ENCODE results near the gene TOMM34. TPM values are rescaled to one million over a fixed set of nuclear protein-coding genes. Genes with fewer than 3 reads are reported as not detected.

The TOMM34 gene
- polyA plus RNA-seq, 1 donor (not counting 4 experiments of a cell fraction or from before 2014, with no cell fraction given) = 32.9 TPM

DNA sequence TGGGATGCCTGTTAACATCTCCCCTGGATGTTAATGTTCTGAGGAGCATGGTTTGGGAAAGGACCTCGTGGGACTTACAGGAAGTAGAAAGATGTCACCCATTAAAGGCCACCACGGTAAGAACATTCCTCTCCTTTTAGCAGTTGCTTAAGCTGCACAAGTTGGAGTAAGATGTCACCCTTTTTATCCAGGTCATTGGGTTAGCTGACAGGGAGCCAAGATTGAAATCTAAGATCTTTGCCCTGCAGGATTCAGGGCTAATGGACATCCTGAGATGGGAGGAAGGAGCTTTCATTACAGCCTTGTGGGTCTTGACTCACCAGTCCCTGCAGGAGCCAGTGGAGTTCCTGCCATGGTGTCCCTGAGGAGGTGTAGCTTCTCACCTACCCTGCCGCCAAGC is 28.3 kb downstream of the TOMM34 start:
- no peak for DNase-seq (ENCODE audit: low read depth, low spot score)
- dilution Hi-C loops (cut with MboI; ENCODE audit: extremely low pct_ligation_motif_present, low sequenced_read_pairs) = no loop called here
- FAIRE-seq = no peak
- H3K9me1 ChIP-seq (ENCODE audit: control insufficient read depth, extremely low read depth, insufficient read depth, low read length) = no peaks in the 10 kb centered on the region
- H3K4me1 ChIP-seq (ENCODE audit: control insufficient read depth, extremely low read depth, insufficient read depth, low read length) = no peaks in the 10 kb centered on the region
- no peaks in the 10 kb centered on the region for H3K9me3 ChIP-seq (ENCODE audit: control insufficient read depth, low read depth, low read length)
- H4K20me1 ChIP-seq (ENCODE audit: control insufficient read depth, extremely low read depth, insufficient read depth, low read length) = no peaks in the 10 kb centered on the region
- no peak overlapping the region for H3K27ac ChIP-seq (ENCODE audit: control insufficient read depth, insufficient read depth, low read length)
- H3K27me3 ChIP-seq (ENCODE audit: control insufficient read depth, extremely low read depth, insufficient read depth, low read length) = no peaks in the 10 kb centered on the region
- no peak overlapping the region for H3K4me2 ChIP-seq (ENCODE audit: control insufficient read depth, extremely low read depth, insufficient read depth, low read depth, low read length)
- no peak overlapping the region for H3K9ac ChIP-seq (ENCODE audit: control insufficient read depth, extremely low read depth, insufficient read depth, low read length)
- H3K4me3 ChIP-seq (ENCODE audit: control insufficient read depth in 2 of 3, extremely low read depth in 1 of 3, insufficient read depth in 2 of 3, low read depth in 1 of 3, low read length in 3 of 3) = no peak overlapping the region
- peaks cover 23 to 27% of the 10 kb centered on the region in 2 experiments for H3K36me3 ChIP-seq (ENCODE audit: control insufficient read depth in 2 of 2, extremely low read depth in 1 of 2, insufficient read depth in 2 of 2, low read length in 2 of 2)
- H3K79me2 ChIP-seq (ENCODE audit: control insufficient read depth, insufficient read depth, low read length) = no peaks in the 10 kb centered on the region
- TF ChIP-seq CTCF (optimal IDR thresholded peaks at IDR 0.05 in 1 of 3, IDR thresholded peaks at IDR 0.05 in 1 of 3, conservative IDR thresholded peaks at IDR 0.05 in 1 of 3; ENCODE audit: extremely low read depth in 1 of 3, insufficient read depth in 2 of 3, low read length in 3 of 3) = no peak
- no peak for TF ChIP-seq EZH2 (IDR thresholded peaks at IDR 0.05; ENCODE audit: low read length)
- no peak overlapping the region for H2AFZ ChIP-seq (ENCODE audit: control insufficient read depth, low read length)

DNA sequence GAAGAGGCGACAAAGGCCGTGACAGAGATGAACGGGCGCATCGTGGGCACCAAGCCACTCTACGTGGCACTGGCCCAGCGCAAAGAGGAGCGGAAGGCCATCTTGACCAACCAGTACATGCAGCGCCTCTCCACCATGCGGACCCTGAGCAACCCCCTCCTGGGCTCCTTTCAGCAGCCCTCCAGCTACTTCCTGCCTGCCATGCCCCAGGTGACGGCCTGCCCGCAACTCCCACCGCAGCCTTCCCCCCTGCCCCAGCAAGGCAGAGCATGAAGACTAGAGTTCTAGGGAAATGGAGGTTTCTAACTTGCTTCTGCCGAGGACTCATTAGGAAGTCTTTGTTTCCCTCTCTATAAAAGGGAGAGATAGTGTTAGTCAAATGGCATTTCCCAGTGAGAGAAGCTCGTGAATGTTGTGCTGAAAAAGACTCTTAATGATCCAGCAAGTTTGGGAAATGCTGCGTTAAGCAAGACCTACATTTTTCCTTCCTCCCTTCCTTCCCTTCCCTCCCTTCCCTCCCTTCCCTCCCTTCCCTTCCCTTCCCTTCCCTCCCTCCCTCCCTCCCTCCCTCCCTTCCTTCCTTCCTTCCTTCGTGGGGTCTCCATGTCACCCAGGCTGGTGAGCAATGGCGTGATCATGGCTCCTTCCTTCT is 29.6 kb downstream of the TOMM34 start:
- no peaks in the 10 kb centered on the region for H3K27me3 ChIP-seq (ENCODE audit: control insufficient read depth, extremely low read depth, insufficient read depth, low read length)
- H3K9ac ChIP-seq (ENCODE audit: control insufficient read depth, extremely low read depth, insufficient read depth, low read length) = no peak overlapping the region
- H3K4me1 ChIP-seq (ENCODE audit: control insufficient read depth, extremely low read depth, insufficient read depth, low read length) = no peaks in the 10 kb centered on the region
- no peak overlapping the region for H3K27ac ChIP-seq (ENCODE audit: control insufficient read depth, insufficient read depth, low read length)
- TF ChIP-seq CTCF (optimal IDR thresholded peaks at IDR 0.05 in 1 of 3, IDR thresholded peaks at IDR 0.05 in 1 of 3, conservative IDR thresholded peaks at IDR 0.05 in 1 of 3; ENCODE audit: extremely low read depth in 1 of 3, insufficient read depth in 2 of 3, low read length in 3 of 3) = no peak
- no peak for TF ChIP-seq EZH2 (IDR thresholded peaks at IDR 0.05; ENCODE audit: low read length)
- no peaks in the 10 kb centered on the region for H3K9me3 ChIP-seq (ENCODE audit: control insufficient read depth, low read depth, low read length)
- no peaks in the 10 kb centered on the region for H3K79me2 ChIP-seq (ENCODE audit: control insufficient read depth, insufficient read depth, low read length)
- no peak overlapping the region for H3K4me2 ChIP-seq (ENCODE audit: control insufficient read depth, extremely low read depth, insufficient read depth, low read depth, low read length)
- peaks cover 19 to 20% of the 10 kb centered on the region in 2 experiments for H3K36me3 ChIP-seq (ENCODE audit: control insufficient read depth in 2 of 2, extremely low read depth in 1 of 2, insufficient read depth in 2 of 2, low read length in 2 of 2)
- H2AFZ ChIP-seq (ENCODE audit: control insufficient read depth, low read length) = no peak overlapping the region
- DNase-seq (ENCODE audit: low read depth, low spot score) = no peak
- H4K20me1 ChIP-seq (ENCODE audit: control insufficient read depth, extremely low read depth, insufficient read depth, low read length) = no peaks in the 10 kb centered on the region
- no peaks in the 10 kb centered on the region for H3K9me1 ChIP-seq (ENCODE audit: control insufficient read depth, extremely low read depth, insufficient read depth, low read length)
- dilution Hi-C loops (cut with MboI; ENCODE audit: extremely low pct_ligation_motif_present, low sequenced_read_pairs) = no loop called here
- FAIRE-seq = no peak
- no peak overlapping the region for H3K4me3 ChIP-seq (ENCODE audit: control insufficient read depth in 2 of 3, extremely low read depth in 1 of 3, insufficient read depth in 2 of 3, low read depth in 1 of 3, low read length in 3 of 3)

Measured in keratinocyte (primary cell).